HEK293 (cell line): ENCODE results near the gene CDH22.

ENCODE experiments used
- CTCF ChIA-PET: fragments of 350-600 bp; formaldehyde crosslinking; extraction: SDS; loops from one replicate; lab custom pipeline; 2021; ENCODE audit warnings: antibody characterized with exemption; lab: Yijun Ruan, JAX
- POLR2A ChIA-PET: fragments of 300-600 bp; formaldehyde crosslinking; extraction: SDS; loops from one replicate; lab custom pipeline; 2020; ENCODE audit warnings: antibody characterized with exemption, inconsistent platforms; lab: Yijun Ruan, JAX
- H3K27ac ChIP-seq: fragments of 200-500 bp; sonication (Bioruptor generic); 2 replicates; pipeline ENCODE4 v1.5.1; 2014; ENCODE audit warnings: low read depth, low read length, control low read depth, inconsistent platforms; ENCODE audit errors: extremely low read depth
- H3K36me3 ChIP-seq, 2 experiments: fragments of 200-500 bp in 1 of 2; sonication (Bioruptor generic) in 1 of 2; 1 replicate in 1 of 2; 2 replicates in 1 of 2; pipeline ENCODE4 v1.5.1; 2014 to 2017; ENCODE audit warnings: inconsistent platforms in 2 of 2, low read length in 2 of 2; ENCODE audit not compliant: control insufficient read depth in 2 of 2, insufficient read depth in 1 of 2
- H3K4me1 ChIP-seq: fragments of 200-500 bp; sonication (Bioruptor generic); 2 replicates; pipeline ENCODE4 v1.5.1; 2014; ENCODE audit warnings: mild to moderate bottlenecking, low read length, inconsistent platforms; ENCODE audit not compliant: control insufficient read depth, insufficient read depth
- H3K4me3 ChIP-seq: 2 replicates; pipeline ENCODE4 v1.5.1; 2011; ENCODE audit warnings: low read depth, mild to moderate bottlenecking, control low read depth, low read length, moderate library complexity
- H3K9me3 ChIP-seq: fragments of 200-500 bp; sonication (Bioruptor generic); 2 replicates; pipeline ENCODE4 v1.5.1; 2014; ENCODE audit warnings: low read depth, low read length, inconsistent platforms; ENCODE audit not compliant: control insufficient read depth, insufficient read depth
- AEBP2 ChIP-seq: fragments of 450-650 bp; formaldehyde crosslinking; IDR thresholded peaks from 2 replicates; pipeline ENCODE4 v1.5.1; 2016; ENCODE audit warnings: missing biosample characterization, missing genetic modification characterization, borderline replicate concordance
- ATF2 ChIP-seq: fragments of 450-650 bp; formaldehyde crosslinking; IDR thresholded peaks from 2 replicates; pipeline ENCODE4 v1.5.1; 2016; ENCODE audit warnings: missing biosample characterization, missing genetic modification characterization, low read depth
- FEZF1 ChIP-seq: fragments of 450-650 bp; formaldehyde crosslinking; IDR thresholded peaks from 2 replicates; pipeline ENCODE4 v1.5.1; 2016; ENCODE audit warnings: missing biosample characterization, missing genetic modification characterization
- KLF10 ChIP-seq: fragments of 450-650 bp; IDR thresholded peaks from 2 replicates; pipeline ENCODE4 v1.5.1; 2018; ENCODE audit warnings: missing biosample characterization, mild to moderate bottlenecking, missing genetic modification characterization
- MEIS1 ChIP-seq: sonication (generic); formaldehyde crosslinking; IDR thresholded peaks from 2 replicates; pipeline ENCODE4 v1.8.1; 2022; ENCODE audit warnings: missing genetic modification reagents, mild to moderate bottlenecking, borderline replicate concordance
- MYNN ChIP-seq: fragments of 450-650 bp; formaldehyde crosslinking; IDR thresholded peaks from 2 replicates; pipeline ENCODE4 v1.5.1; 2016; ENCODE audit warnings: missing biosample characterization, missing genetic modification characterization, borderline replicate concordance
- PATZ1 ChIP-seq: fragments of 450-650 bp; formaldehyde crosslinking; IDR thresholded peaks from 2 replicates; pipeline ENCODE4 v1.5.1; 2016; ENCODE audit warnings: missing biosample characterization, missing genetic modification characterization
- WT1 ChIP-seq: fragments of 450-650 bp; formaldehyde crosslinking; IDR thresholded peaks from 2 replicates; pipeline ENCODE4 v1.5.1; 2016; ENCODE audit warnings: missing biosample characterization, missing genetic modification characterization
- ZBTB26 ChIP-seq: fragments of 450-650 bp; formaldehyde crosslinking; optimal IDR thresholded peaks from 2 replicates; pipeline ENCODE3; 2016; ENCODE audit warnings: missing biosample characterization, mild to moderate bottlenecking, missing genetic modification characterization
- ZBTB8A ChIP-seq: fragments of 450-650 bp; formaldehyde crosslinking; IDR thresholded peaks from 2 replicates; pipeline ENCODE4 v1.5.1; 2016; ENCODE audit warnings: missing biosample characterization, missing genetic modification characterization
- ZNF10 ChIP-seq: fragments of 450-650 bp; formaldehyde crosslinking; IDR thresholded peaks from 2 replicates; pipeline ENCODE4 v1.5.1; 2017; ENCODE audit warnings: missing biosample characterization, missing genetic modification characterization
- ZNF211 ChIP-seq: fragments of 450-650 bp; formaldehyde crosslinking; IDR thresholded peaks from 2 replicates; pipeline ENCODE4 v1.5.1; 2016; ENCODE audit warnings: low read depth, missing biosample characterization, missing genetic modification characterization
- ZNF404 ChIP-seq: fragments of 450-650 bp; formaldehyde crosslinking; IDR thresholded peaks from 2 replicates; pipeline ENCODE4 v1.5.1; 2017; ENCODE audit warnings: missing biosample characterization, missing genetic modification characterization
- ZNF513 ChIP-seq: fragments of 450-650 bp; IDR thresholded peaks from 2 replicates; pipeline ENCODE4 v1.5.1; 2018; ENCODE audit warnings: missing biosample characterization, missing genetic modification characterization
- ZNF707 ChIP-seq: fragments of 450-650 bp; formaldehyde crosslinking; IDR thresholded peaks from 2 replicates; pipeline ENCODE4 v1.5.1; 2016; ENCODE audit warnings: missing biosample characterization, missing genetic modification characterization
- ZNF768 ChIP-seq: fragments of 450-650 bp; formaldehyde crosslinking; IDR thresholded peaks from 2 replicates; pipeline ENCODE4 v1.5.1; 2018; ENCODE audit warnings: missing biosample characterization, mild to moderate bottlenecking, missing genetic modification characterization
- ZNF837 ChIP-seq: fragments of 450-650 bp; formaldehyde crosslinking; IDR thresholded peaks from 2 replicates; pipeline ENCODE4 v1.5.1; 2016; ENCODE audit warnings: missing biosample characterization, missing genetic modification characterization

Gene CDH22

GRCh38 chr20:46334303-46334904 lies 26.1 kb upstream of the CDH22 start:
- H3K9me3 ChIP-seq = no peaks in the 10 kb centered on the region
- ChIA-PET CTCF (interaction anchor here (0.6 to 1.7 kb wide), 2 partner anchors 15 to 317 kb away, joined by 4 to 8 read pairs; no protein-coding TSS in a partner anchor), POLR2A (no interaction called here)
- H3K27ac ChIP-seq = no peak overlapping the region
- no peak overlapping the region for H3K4me3 ChIP-seq
- H3K4me1 ChIP-seq = no peaks in the 10 kb centered on the region
- TF ChIP-seq ZNF707 (no peak), FEZF1 (tag by site-specific recombination) (no peak), WT1 (tag by site-specific recombination) (no peak), ZNF211 (tag by site-specific recombination) (no peak), ZNF513 (tag by site-specific recombination) (no peak), ZNF10 (no peak), MYNN (tag by site-specific recombination) (no peak), KLF10 (tag by site-specific recombination) (no peak), AEBP2 (tag by site-specific recombination) (no peak), ATF2 (tag by site-specific recombination) (no peak), ZBTB26 (no peak), MEIS1 (CRISPR knock-in tag) (no peak), ZNF404 (no peak)
- TF ChIP-seq, all 188 proteins: peak for 0
- no peaks in the 10 kb centered on the region for H3K36me3 ChIP-seq

- Histone ChIP-seq H3K9me3 (no peaks in the 10 kb centered on the region), H3K4me3 (no peak overlapping the region)
- CTCF ChIA-PET = interaction anchor here (0.8 to 1.7 kb wide), 2 partner anchors 8 to 16 kb away, joined by 6 to 8 read pairs; no protein-coding TSS in a partner anchor
- no peak for TF ChIP-seq ZNF837 (tag by site-specific recombination)
- peak; percentile 40; the same call in 1 of the 2 replicates for TF ChIP-seq ZNF768 (tag by site-specific recombination)
- TF ChIP-seq ZBTB8A (tag by site-specific recombination) = no peak
- no peak for TF ChIP-seq PATZ1 (tag by site-specific recombination)
- TF ChIP-seq, all 188 proteins: peak for 1
- POLR2A ChIA-PET = no interaction called here
- Histone ChIP-seq H3K4me1 (no peaks in the 10 kb centered on the region), H3K36me3 (no peaks in the 10 kb centered on the region), H3K27ac (no peak overlapping the region)
These were observed 25.1 kb upstream of the CDH22 start for GRCh38 chr20:46333161-46333991.
